Amniotic stem cell (primary cell): ENCODE measurements around the gene CAMKMT.
"Not testable (repeated sequence)": the region's sequence is repeated elsewhere in the genome, so short reads cannot be mapped to it uniquely, and the experiment has no call there.

Source experiments
- DNase-seq: peaks from one replicate; lab custom pipeline; 2025; lab: John Stamatoyannopoulos, UW

CAMKMT gene

DNA sequence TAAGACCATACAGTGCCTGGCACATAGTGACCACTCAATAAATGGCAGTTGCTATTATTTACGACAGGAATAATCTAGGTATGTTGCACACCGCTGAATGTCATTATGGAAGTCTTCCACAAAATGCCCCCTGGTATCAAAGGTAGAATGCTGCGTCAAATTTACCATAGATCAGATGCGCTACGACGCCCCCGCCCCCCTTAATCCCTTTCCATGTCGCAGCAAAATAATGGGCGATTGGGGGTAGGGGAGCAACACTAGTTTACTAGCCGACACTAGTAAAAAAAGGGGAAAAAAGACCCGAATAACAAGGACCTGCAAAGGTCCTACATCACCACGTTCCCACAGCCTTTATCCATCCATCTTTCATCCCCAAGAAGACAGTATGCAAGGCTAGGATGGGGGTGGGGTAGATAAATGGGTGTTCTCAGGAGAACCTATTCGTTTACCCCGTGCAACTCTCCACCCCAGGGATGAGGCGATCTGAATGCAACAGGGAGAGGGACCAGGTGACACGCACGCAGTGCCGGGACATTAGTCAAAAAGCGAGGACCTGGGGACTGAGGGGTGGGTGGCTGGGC lies 908 bp upstream of the CAMKMT start:
- DNase-seq: no peak

DNA sequence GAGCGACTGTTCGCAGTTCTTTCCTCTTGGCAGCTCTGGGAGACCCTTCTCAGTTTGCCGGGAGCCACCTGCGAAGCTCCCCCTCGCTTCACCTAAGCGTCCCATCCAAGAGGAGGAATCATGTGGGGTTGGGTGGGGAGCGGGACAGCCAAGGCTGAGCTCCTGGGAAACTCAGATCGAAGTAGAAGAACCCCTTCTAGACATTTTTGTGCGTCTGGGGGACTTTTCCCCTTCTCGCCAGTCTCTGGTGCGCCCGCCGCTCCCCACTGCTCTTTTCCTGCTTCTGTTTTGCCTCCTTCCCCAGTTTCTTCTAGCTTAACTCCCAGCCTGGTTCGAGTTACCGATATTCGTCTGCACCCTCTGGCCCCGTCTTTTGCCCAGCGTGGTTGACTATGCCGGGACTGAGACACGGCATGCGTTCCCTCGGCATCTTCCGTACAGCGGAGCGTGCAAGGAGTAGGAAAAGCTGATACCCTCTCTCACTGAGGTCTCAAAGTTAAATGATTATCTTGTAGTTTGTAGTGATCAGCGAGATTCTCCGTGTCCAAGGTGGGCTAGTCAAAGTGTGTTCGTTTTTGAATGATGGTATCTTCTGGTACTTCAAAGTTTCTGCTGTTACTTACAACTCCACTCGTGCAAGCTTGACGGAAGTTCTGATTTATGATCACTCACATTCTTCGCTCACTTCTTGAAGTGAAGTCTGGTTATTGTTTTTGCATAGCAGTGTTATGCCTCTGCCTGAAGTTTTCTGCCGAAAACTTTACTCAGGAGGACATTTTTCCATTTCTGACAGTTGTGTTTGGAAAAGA lies 664 bp downstream of the CAMKMT start:
- DNase-seq: peak; percentile 36

DNA sequence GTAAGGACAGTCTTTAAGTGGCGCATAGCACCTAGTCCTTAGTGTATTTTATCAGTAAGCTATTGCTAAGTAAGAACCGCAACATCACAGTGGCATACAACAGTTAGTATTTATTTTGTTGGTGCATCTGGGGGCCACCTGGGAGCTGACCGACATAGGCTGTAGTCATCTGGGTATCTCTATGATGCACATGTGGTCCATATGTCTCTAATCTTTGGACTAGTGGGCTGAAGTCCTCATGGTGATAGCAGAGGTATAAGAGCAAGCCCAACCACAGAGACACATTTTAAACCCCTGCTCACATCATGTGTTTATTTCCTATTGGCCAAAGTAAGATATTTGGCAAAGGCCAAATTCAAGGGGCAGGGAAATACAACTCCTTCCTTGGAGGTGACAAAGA lies 2.9 kb downstream of the CAMKMT start:
- DNase-seq: no peak

- no peak for DNase-seq
Measured at GRCh38 chr2:44367591-44367990, 5.8 kb downstream of the CAMKMT start.

DNA sequence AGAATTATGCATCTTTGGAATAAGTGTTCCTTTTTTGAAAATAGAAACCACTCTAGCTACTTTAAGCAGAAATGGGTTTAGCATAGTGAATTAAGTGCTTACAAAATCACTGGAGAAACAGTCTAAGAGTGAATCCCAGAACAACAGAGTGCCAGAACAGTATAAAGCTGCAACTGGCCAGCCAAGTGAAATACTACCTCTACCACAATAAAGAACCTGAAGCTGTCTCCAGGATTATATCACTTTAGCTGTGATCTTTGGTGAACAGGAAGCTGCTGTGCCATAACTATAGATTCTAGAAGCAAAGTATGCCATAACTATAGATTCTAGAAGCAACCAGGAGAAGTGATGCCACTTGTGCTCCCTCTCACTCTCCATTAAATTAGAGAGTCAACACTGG lies 7.6 kb downstream of the CAMKMT start:
- DNase-seq: no peak

GRCh38 chr2:44371445-44371844 lies 9.7 kb downstream of the CAMKMT start:
- no peak for DNase-seq

DNA sequence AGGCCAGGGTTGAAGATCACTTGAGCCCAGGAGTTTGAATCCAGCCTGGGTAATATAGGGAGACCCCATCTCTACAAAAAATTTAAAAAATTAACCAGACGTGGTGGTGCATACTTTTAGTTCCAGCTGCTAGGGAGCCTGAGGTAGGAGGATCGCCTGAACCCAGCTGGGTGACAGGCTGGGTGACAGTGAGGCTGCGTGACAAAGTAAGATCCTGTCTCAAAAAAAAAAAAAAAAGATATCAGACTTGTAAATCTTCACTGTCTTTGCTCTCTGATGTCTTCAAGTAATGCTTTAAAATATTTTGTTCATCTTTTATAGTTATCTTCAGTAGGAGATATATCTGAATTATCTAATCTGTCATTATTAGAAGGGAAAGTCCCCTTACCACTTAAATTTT lies 10.5 kb downstream of the CAMKMT start:
- no peak for DNase-seq

DNA sequence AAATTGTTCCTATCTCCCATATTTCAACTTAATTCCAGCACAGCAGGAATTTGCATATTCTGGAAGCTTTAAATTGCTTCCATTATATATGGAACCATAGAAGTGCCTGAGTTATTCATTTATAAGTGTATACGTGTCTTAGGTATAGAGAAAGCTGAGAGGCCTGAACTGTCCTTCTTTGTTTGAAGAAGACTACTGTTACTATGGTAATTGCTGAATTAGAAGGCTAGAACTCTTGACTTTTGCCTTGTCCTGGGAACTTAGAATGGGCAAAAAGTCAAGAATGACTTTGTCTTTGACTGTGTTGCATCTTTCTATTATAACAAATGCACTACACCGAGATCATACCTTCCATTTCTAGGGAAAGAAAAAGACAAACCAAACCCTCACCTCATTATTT lies 15.7 kb downstream of the CAMKMT start:
- DNase-seq: no peak

DNA sequence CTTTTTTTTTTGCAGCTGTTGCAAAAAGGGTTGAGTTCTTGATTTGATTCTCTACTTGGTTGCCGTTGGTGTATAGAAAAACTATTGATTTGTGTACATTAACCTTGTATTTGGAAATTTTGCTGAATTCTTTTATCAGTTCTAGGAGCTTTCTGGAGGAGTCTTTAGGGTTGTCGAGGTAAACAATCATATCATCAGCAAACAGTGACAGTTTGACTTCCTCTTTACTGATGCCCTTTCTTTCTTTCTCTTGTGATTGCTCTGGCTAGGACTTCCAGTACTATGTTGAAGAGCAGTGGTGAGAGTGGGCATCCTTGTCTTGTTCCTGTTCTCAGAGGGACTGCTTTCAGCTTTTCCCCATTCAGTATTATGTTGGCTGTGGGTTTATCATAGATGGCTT lies 23.5 kb downstream of the CAMKMT start:
- DNase-seq: not testable (repeated sequence)

- DNase-seq: no peak
Measured at GRCh38 chr2:44388877-44389276, 27.1 kb downstream of the CAMKMT start.

DNA sequence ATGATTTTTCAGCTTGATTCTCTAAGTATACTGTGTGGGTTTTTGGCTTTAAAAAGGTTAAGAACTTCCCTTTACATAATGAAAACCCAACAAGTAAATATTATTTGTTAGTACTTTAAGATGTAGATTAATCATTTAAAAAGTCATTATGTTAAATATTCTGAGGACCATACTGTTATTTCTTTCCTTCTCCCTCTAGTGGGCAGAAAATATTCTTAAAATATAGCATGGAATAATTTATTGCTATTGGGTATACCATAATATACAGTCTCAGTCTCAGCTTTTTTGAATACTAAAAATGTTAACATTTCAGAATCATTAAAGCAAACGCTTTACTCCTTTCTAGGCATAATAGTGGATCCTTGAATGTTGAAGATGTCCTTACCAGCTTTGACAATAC lies 28.1 kb downstream of the CAMKMT start:
- no peak for DNase-seq

- peak; percentile 19 for DNase-seq
Measured at GRCh38 chr2:44392338-44392943, 30.7 kb downstream of the CAMKMT start.

DNA sequence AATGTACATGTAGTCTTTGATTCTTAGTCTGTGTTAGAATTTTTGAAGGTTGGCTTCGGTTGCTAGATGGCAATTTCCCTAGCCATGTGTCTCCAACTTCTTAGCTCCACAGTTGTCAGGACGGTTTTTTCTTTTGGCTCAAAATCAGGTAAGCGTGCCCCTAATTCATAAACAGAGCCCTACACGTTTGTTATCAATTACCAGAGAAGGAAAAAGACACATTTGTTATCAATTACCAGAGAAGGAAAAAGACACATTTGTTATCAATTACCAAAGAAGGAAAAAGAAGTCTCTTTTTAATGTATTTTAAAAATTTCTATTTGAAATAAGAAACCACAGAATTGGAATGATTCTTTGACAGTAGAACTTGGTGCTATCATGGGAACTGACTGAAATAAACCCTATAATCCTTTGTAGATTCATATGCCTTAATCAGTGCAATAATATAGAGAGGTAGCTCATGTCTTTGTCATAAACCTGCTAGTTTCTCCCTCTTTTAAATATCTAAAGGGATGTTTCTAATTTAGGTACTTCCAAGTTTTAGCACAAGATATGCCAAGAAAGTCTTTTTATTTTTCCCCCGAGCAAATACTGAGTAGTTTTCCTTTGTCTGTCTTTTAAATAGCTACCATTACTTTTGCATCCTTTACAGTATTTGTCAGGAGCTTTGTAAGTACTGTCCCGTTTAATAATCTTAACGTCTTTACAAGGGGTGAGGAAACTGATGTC lies 35.9 kb downstream of the CAMKMT start:
- DNase-seq: no peak

DNA sequence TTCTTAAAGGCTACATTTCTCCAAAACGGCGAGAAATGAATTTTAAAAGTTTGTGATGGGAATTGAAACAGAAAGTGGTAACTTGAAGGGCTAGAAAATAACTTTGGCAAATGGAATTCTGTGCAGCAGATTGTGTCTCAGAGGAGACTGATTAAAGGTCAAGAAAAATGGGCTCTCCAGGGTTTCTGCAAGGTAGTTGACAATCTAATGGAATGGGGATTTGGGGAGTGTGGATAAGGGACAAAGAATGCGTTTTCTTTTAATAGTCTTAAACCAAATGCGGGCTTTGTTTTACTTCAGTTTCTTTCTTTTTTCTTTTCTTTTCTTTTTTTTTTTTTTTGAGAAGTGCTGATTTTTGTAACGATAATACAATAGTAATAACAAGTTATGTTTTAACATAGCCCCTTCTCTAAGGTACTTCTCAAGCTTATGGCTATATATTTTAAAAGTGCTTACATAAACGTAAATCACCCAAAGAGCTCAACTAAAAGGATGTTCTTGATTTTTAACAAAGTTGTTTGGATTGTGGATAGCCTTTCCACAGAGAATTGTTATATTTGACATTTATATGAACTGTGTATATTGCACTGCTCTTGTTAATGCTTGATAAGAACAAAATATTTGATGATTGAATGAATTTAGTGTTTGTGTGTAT lies 36.6 kb downstream of the CAMKMT start:
- DNase-seq: no peak

GRCh38 chr2:44420725-44421124 lies 59.0 kb downstream of the CAMKMT start:
- no peak for DNase-seq

DNA sequence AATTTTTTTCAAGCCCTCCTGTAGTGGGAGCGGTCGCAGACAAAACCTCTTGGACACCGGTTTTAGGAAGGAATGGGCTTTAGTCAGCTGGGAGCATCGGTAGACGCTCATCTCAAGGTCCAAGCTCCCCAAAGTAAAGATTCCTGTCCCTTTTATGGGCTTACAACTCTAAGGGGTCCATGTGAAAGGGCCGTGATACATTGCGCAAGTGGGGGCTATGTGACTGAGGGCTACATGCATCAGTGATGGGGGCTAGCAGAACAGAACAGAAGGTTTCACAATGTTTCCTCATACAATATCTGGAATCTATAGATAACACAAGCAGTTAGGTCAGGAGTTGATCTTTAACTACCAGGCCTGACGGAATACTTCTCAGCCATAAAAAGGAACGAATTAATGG lies 62.5 kb downstream of the CAMKMT start:
- no peak for DNase-seq

DNA sequence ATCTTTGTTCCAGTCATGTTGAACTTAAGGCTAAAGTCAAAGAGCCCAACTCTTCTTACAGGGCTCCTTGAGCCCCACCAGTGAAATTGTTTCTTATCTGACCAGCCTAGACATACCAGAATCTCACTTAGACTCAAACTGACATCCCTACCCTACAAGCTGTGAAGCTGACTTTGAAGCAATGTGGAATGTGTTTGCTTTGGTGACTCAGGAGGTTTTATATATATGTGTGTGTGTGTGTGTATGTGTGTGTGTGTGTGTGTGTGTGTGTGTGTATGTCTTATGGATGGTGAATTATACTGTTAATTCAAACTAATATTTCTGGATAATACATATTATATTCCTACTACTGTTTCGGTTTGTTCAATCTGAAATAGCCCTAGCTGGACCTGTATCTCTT lies 67.3 kb downstream of the CAMKMT start:
- DNase-seq: no peak

GRCh38 chr2:44430342-44430741 lies 68.6 kb downstream of the CAMKMT start:
- no peak for DNase-seq

- DNase-seq: no peak
Measured at GRCh38 chr2:44433895-44434294, 72.1 kb downstream of the CAMKMT start.

GRCh38 chr2:44441200-44441599 lies 79.5 kb downstream of the CAMKMT start:
- no peak for DNase-seq

DNA sequence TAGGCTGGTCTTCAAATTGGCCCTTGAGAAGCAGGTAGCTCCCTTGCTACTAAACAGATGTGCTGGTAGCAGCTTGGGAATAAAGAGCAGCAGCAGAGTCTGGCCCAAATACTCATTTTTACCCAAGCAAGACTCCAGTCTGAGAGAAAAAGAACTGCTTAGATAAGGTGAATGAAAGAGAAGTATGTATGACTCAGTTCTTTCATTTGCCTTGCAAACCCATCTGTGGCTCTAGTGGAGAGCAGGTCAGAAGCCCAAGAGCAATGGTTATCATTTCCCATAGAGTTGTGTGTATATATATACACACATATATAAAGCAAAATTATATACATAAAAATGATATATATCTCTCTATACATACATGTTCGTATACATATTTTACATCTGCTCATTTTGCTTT lies 80.3 kb downstream of the CAMKMT start:
- DNase-seq: no peak

DNA sequence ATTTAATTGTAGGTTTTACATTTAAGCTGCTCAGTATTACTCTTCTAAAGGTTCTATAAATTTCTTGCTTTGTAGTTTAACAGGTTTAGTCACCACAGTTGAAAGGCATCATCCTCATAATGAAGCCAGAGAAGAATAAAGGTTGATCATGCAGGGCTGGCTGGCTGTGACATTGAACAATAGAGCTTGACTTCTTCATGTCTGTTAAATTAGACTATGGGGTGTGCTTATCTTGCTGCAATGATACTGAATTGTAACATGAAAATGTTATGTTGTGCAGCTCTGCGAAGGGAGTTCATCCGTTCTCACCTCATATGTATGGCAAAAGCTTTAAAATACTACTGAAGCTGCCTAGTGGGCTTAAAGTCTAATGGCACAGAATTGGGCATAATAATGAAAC lies 81.8 kb downstream of the CAMKMT start:
- no peak for DNase-seq
